ENCODE data around the gene SNTG2.

Gene SNTG2

DNA sequence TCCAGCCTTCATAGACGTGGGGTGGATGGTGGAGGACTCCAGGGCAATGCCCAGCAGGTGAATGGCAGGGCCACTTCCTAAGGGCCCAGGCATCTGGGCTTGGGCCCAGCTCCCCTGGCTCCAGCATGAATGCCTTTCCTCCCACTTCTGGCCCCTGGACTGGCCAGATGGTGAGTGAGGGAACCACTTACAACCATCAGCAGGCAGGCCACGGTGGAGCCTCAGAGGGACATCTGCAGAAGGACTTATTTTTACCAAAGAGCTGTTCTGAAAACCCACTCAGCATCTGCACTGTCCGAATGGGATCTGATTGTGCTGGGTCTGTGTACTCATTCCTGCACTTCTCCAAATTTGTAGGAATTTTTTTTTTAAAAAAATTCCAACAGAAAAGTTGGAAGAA is 69.6 kb downstream of the SNTG2 start:
- Histone ChIP-seq H3K36me3 (ENCODE audit: control insufficient read depth, insufficient read depth, low read length) (no peaks in the 10 kb centered on the region), H3K4me1 (ENCODE audit: control insufficient read depth, insufficient read depth, low read length) (no peaks in the 10 kb centered on the region), H3K27me3 (ENCODE audit: control insufficient read depth, insufficient read depth, low read length) (no peaks in the 10 kb centered on the region), H3K4me3 (ENCODE audit: low read length) (no peak overlapping the region), H3K9ac (ENCODE audit: low read length) (no peak overlapping the region), H3K9me3 (ENCODE audit: control insufficient read depth, low read length) (no peaks in the 10 kb centered on the region)

DNA sequence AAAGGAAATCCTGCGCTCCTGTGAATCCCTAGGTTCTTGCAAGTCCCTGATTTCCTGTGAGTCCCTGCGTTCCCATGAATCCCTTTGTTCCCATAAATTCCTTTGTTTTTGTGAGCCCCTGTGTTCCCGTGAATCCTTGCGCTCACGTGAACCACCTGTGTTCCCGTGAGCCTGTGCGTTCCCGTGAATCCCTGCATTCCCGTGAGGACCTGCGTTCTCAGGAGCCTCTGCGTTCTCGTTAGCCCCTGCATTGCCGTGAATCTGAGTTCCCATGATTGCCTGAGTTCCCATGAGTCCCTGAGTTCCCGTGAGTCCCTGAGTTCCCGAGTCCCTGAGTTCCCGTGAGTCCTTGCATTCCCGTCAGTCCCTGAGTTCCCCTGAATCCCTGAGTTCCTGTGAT is 71.5 kb downstream of the SNTG2 start:
- no peak overlapping the region for H3K4me3 ChIP-seq (ENCODE audit: low read length)
- H3K9ac ChIP-seq (ENCODE audit: low read length), result no peak overlapping the region
- no peaks in the 10 kb centered on the region for H3K9me3 ChIP-seq (ENCODE audit: control insufficient read depth, low read length)
- H3K36me3 ChIP-seq (ENCODE audit: control insufficient read depth, insufficient read depth, low read length), result no peaks in the 10 kb centered on the region
- no peaks in the 10 kb centered on the region for H3K4me1 ChIP-seq (ENCODE audit: control insufficient read depth, insufficient read depth, low read length)
- H3K27me3 ChIP-seq (ENCODE audit: control insufficient read depth, insufficient read depth, low read length), result no peaks in the 10 kb centered on the region

DNA sequence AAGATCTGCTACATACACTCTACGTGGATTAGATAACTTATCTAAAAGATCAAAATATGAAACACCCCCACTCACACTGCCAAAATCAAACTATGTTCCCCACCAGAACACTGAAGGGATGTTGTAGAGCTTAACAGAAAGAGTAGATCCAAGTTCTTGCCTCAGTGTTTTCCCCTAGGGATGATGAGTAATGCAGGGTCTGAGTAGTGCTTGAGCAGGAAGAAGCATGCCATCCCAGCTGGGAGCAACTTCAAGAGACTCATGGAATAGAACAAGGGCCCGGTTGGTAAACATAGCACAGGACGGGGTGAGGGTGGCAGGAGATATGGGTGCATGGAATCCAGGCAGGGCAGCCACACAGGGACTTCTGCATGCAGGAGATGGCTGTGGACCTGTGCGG is 74.3 kb downstream of the SNTG2 start:
- H3K9ac ChIP-seq (ENCODE audit: low read length), result no peak overlapping the region
- no peaks in the 10 kb centered on the region for H3K4me1 ChIP-seq (ENCODE audit: control insufficient read depth, insufficient read depth, low read length)
- no peaks in the 10 kb centered on the region for H3K9me3 ChIP-seq (ENCODE audit: control insufficient read depth, low read length)
- H3K36me3 ChIP-seq (ENCODE audit: control insufficient read depth, insufficient read depth, low read length), result no peaks in the 10 kb centered on the region
- H3K4me3 ChIP-seq (ENCODE audit: low read length), result no peak overlapping the region
- H3K27me3 ChIP-seq (ENCODE audit: control insufficient read depth, insufficient read depth, low read length), result no peaks in the 10 kb centered on the region

DNA sequence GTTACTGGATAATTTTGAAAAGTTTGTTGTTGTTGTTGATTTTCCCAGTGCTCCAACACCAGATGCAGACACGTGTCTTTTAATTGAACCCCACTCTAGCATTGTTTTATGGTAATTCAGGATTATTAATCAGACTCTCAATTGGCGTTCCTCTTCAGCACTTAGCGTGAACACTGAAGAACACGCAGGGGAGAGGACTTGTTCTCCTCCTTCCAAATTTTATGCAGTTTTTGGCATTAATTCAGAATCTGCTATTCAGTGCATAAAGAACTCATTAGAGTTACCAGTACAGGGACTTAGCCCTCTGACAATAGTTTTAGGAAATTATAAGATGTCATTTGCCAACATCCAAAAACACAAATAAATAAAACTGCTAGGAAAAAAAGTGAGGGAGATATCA is 75.5 kb downstream of the SNTG2 start:
- Histone ChIP-seq H3K27me3 (ENCODE audit: control insufficient read depth, insufficient read depth, low read length) (no peaks in the 10 kb centered on the region), H3K36me3 (ENCODE audit: control insufficient read depth, insufficient read depth, low read length) (no peaks in the 10 kb centered on the region), H3K9me3 (ENCODE audit: control insufficient read depth, low read length) (no peaks in the 10 kb centered on the region), H3K4me1 (ENCODE audit: control insufficient read depth, insufficient read depth, low read length) (no peaks in the 10 kb centered on the region), H3K9ac (ENCODE audit: low read length) (no peak overlapping the region), H3K4me3 (ENCODE audit: low read length) (no peak overlapping the region)

DNA sequence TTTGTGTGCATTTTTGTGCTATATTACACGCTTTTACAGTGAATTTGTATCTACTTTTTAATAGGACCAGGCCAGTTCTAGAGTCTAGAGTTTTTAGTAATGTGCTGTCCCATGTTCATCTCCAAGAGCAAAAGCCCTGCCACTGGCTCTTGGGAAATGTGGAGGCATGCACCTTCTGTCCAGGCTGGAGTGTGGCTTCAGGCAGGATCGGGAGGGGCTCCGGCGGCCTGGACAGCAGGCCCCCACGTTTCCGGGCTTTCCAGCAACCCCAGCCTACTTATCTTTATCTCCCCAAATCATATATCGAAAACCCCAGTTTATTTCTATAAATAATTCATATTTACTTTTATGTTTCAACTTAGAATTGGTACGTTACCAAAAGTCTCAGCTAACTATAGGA is 78.2 kb downstream of the SNTG2 start:
- Histone ChIP-seq H3K27me3 (ENCODE audit: control insufficient read depth, insufficient read depth, low read length) (no peaks in the 10 kb centered on the region), H3K9me3 (ENCODE audit: control insufficient read depth, low read length) (no peaks in the 10 kb centered on the region), H3K36me3 (ENCODE audit: control insufficient read depth, insufficient read depth, low read length) (no peaks in the 10 kb centered on the region), H3K9ac (ENCODE audit: low read length) (no peak overlapping the region), H3K4me3 (ENCODE audit: low read length) (no peak overlapping the region), H3K4me1 (ENCODE audit: control insufficient read depth, insufficient read depth, low read length) (no peaks in the 10 kb centered on the region)

DNA sequence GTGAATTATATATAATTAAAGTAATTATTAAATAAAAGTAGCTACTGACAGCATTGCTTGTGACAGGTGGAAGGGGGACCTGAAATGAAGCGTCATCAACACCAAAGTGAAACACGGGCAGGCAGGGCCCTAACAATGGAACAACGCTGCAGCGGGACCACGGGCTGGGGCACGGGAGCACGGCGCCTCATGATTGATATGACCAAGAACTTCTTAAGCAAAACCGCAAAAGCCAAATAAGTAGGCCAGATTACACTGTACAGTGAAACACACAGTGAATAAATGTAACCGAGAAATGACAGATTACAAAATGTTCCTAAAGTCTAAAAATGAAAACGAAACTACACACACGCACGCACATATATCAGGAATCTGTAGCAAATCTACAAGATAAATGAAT is 81.4 kb downstream of the SNTG2 start:
- Histone ChIP-seq H3K9me3 (ENCODE audit: control insufficient read depth, low read length) (no peaks in the 10 kb centered on the region), H3K4me3 (ENCODE audit: low read length) (no peak overlapping the region), H3K36me3 (ENCODE audit: control insufficient read depth, insufficient read depth, low read length) (no peaks in the 10 kb centered on the region), H3K27me3 (ENCODE audit: control insufficient read depth, insufficient read depth, low read length) (no peaks in the 10 kb centered on the region), H3K9ac (ENCODE audit: low read length) (no peak overlapping the region), H3K4me1 (ENCODE audit: control insufficient read depth, insufficient read depth, low read length) (no peaks in the 10 kb centered on the region)

DNA sequence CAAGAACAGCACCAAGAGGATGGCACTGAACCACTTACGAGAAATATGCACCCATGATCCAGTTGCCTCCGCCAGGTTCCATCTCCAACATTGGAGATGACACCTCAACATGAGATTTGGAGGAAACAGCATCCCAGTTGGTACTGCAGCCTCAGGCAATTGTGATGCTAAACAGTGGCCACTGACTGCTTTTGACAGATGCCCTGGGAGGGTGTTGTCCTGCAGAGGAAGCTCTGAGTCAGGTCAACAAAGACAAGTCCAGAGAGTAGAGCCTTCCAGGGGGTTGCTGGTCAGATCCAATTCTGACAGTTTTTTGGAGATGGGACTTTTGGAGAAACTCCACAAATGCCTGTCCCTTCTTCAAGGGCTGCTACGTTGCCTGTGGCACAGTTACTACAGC is 82.4 kb downstream of the SNTG2 start:
- Histone ChIP-seq H3K36me3 (ENCODE audit: control insufficient read depth, insufficient read depth, low read length) (no peaks in the 10 kb centered on the region), H3K9me3 (ENCODE audit: control insufficient read depth, low read length) (no peaks in the 10 kb centered on the region), H3K27me3 (ENCODE audit: control insufficient read depth, insufficient read depth, low read length) (no peaks in the 10 kb centered on the region), H3K9ac (ENCODE audit: low read length) (no peak overlapping the region), H3K4me1 (ENCODE audit: control insufficient read depth, insufficient read depth, low read length) (no peaks in the 10 kb centered on the region), H3K4me3 (ENCODE audit: low read length) (no peak overlapping the region)

DNA sequence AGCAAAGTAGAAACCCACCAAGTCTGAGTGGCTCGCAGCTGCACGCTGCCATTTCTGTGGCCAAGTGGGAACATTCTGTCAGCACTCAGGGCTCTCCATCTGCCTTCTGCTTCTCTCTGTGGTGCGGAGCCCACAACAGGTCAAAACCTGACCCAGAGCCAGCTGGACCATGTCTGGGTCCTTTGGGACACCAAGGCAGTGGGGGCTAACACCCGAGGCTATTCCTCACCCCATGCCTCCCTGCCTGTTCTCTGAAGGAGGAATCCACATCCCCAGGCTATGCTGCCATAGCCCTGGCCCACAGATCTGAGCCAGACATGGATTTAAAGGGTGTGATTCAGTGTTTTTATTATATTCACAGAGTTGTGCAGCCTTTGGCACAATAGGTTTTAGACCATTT is 86.4 kb downstream of the SNTG2 start:
- Histone ChIP-seq H3K27me3 (ENCODE audit: control insufficient read depth, insufficient read depth, low read length) (no peaks in the 10 kb centered on the region), H3K9me3 (ENCODE audit: control insufficient read depth, low read length) (no peaks in the 10 kb centered on the region), H3K4me1 (ENCODE audit: control insufficient read depth, insufficient read depth, low read length) (no peaks in the 10 kb centered on the region), H3K4me3 (ENCODE audit: low read length) (no peak overlapping the region), H3K9ac (ENCODE audit: low read length) (no peak overlapping the region), H3K36me3 (ENCODE audit: control insufficient read depth, insufficient read depth, low read length) (no peaks in the 10 kb centered on the region)

DNA sequence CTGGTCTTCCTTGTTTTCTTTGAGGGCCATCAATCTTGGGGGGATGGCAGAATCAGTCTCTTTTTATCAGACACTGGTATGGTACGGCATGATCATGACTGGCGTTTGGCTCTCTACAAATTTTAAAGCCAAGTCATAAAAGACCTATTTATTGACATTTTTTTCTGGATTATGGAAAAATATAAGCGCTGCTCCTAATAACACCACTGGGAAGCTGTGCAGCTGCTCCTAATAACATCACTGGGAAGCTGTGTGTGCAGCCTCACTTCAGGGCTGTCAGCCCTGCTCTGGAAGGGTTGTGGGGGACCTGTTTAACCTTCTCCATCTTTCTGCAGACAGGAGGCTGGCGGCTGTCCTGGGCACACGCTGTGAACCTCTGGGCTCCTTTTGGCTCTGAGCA is 88.9 kb downstream of the SNTG2 start:
- Histone ChIP-seq H3K4me3 (ENCODE audit: low read length) (no peak overlapping the region), H3K36me3 (ENCODE audit: control insufficient read depth, insufficient read depth, low read length) (no peaks in the 10 kb centered on the region), H3K9ac (ENCODE audit: low read length) (no peak overlapping the region)

DNA sequence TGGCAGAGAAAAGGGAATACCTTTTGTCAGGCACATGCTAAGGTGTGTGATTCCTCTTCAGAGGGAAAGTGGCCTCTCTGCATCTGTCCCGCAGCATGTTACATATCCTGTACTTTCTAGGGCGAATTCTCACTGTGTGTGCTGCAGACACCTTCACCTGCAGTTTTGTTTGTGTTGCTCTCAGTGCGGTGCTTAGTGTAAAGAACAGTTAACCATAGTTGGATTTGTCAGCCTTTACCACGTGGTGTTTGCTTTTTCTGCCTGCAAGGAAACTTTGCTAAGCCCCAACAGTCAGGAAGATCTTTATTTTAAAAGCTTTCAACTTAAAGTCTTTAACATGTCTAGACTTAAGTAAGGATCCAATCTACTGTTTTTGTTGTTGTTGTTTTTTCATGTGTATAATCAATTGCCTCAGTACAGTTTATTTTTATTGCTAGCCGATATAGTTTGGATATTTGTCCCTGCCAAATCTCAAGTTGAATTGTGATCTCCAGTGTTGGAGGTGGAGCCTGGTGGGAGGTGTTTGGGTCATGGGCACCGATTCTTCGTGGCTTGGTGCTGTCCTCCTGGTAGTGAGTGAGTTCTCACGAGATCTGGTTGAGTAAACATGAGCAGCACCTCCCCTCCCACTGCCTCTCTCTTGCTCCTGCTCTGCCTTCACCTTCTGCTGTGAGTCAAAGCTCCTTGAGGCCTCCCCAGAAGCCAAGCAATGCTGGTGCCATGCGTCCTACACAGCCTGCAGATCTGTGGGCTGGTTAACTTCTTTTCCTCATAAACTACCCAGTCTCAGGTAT is 90.6 kb downstream of the SNTG2 start:
- H3K4me1 ChIP-seq (ENCODE audit: control insufficient read depth, insufficient read depth, low read length), result no peaks in the 10 kb centered on the region
- H3K9ac ChIP-seq (ENCODE audit: low read length), result no peak overlapping the region
- H3K36me3 ChIP-seq (ENCODE audit: control insufficient read depth, insufficient read depth, low read length), result no peaks in the 10 kb centered on the region
- no peak overlapping the region for H3K4me3 ChIP-seq (ENCODE audit: low read length)
- H3K9me3 ChIP-seq (ENCODE audit: control insufficient read depth, low read length), result no peaks in the 10 kb centered on the region
- no peaks in the 10 kb centered on the region for H3K27me3 ChIP-seq (ENCODE audit: control insufficient read depth, insufficient read depth, low read length)

More for the DNA sequence above, 88.9 kb downstream of the SNTG2 start:
- H3K27me3 ChIP-seq (ENCODE audit: control insufficient read depth, insufficient read depth, low read length), result no peaks in the 10 kb centered on the region
- no peaks in the 10 kb centered on the region for H3K9me3 ChIP-seq (ENCODE audit: control insufficient read depth, low read length)
- H3K4me1 ChIP-seq (ENCODE audit: control insufficient read depth, insufficient read depth, low read length), result no peaks in the 10 kb centered on the region

DNA sequence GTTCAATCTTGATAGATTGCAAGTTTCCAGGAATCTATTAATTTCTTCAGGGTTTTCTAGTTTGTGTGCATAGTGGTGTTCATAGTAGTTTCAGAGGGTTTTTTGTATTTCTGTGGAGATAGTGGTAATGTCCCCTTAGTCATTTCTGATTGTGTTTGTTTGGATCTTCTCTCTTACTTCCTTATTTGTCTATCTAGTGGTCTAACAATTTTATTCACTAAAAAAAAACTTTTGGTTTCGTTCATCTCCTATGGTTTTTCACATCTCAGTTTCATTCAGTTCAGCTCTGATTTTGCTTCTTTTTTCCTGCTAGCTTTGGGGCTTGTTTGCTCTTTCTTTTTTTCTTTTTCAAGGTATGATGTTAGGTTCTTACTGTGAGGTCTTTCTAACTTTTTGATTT is 94.5 kb downstream of the SNTG2 start:
- no peaks in the 10 kb centered on the region for H3K27me3 ChIP-seq (ENCODE audit: control insufficient read depth, insufficient read depth, low read length)
- no peaks in the 10 kb centered on the region for H3K4me1 ChIP-seq (ENCODE audit: control insufficient read depth, insufficient read depth, low read length)
- H3K9me3 ChIP-seq (ENCODE audit: control insufficient read depth, low read length), result no peaks in the 10 kb centered on the region
- H3K36me3 ChIP-seq (ENCODE audit: control insufficient read depth, insufficient read depth, low read length), result no peaks in the 10 kb centered on the region
- H3K9ac ChIP-seq (ENCODE audit: low read length), result no peak overlapping the region
- H3K4me3 ChIP-seq (ENCODE audit: low read length), result no peak overlapping the region

DNA sequence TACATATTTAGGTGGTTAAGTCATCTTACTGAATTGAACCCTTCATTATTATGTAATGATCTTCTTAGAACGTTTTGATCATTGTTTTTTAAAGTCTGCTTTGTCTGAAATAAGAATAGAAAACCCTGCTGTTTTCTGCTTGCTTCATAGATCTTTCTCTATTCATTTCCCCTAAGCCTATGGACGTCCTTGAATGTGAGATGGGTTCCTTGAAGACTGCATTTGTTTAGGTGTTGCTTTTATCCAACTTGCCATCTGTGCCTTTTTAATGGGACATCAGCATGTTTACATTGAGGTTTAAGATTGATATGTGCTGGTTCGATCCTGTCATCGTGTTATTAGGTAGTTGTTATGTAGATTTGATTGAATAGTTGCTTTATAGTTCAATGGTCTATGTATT is 95.4 kb downstream of the SNTG2 start:
- Histone ChIP-seq H3K9ac (ENCODE audit: low read length) (no peak overlapping the region), H3K27me3 (ENCODE audit: control insufficient read depth, insufficient read depth, low read length) (no peaks in the 10 kb centered on the region)

DNA sequence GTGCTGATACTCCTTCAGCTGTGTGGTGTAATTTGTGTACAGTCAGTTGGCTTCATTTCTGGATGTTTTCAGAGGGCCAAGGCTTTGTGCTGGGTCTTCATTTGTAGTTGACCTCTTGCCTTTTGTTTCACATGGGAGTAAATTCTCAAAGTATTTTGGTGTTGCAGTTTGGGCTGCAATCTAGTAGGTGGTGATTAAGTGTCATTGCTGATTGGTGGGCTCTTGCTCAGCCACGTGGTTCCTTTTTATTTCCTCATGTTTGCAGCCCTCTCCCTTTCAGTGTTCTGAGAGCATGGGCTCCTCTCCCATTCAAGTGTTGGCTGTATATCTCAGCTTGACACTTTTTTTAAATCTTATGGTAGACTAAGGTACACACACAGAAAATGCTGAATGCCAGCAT is 96.8 kb downstream of the SNTG2 start:
- H3K9ac ChIP-seq (ENCODE audit: low read length), result no peak overlapping the region
- no peaks in the 10 kb centered on the region for H3K4me1 ChIP-seq (ENCODE audit: control insufficient read depth, insufficient read depth, low read length)
- H3K4me3 ChIP-seq (ENCODE audit: low read length), result no peak overlapping the region
- H3K36me3 ChIP-seq (ENCODE audit: control insufficient read depth, insufficient read depth, low read length), result no peaks in the 10 kb centered on the region
- H3K27me3 ChIP-seq (ENCODE audit: control insufficient read depth, insufficient read depth, low read length), result no peaks in the 10 kb centered on the region
- no peaks in the 10 kb centered on the region for H3K9me3 ChIP-seq (ENCODE audit: control insufficient read depth, low read length)

More for the DNA sequence above, 95.4 kb downstream of the SNTG2 start:
- no peak overlapping the region for H3K4me3 ChIP-seq (ENCODE audit: low read length)
- no peaks in the 10 kb centered on the region for H3K9me3 ChIP-seq (ENCODE audit: control insufficient read depth, low read length)
- no peaks in the 10 kb centered on the region for H3K36me3 ChIP-seq (ENCODE audit: control insufficient read depth, insufficient read depth, low read length)
- H3K4me1 ChIP-seq (ENCODE audit: control insufficient read depth, insufficient read depth, low read length), result no peaks in the 10 kb centered on the region

Measured in mucosa of stomach (tissue), 1 donor.